Endothelial cell of umbilical vein (primary cell): ENCODE data around the gene KDM4B. TPM values are rescaled to one million over a fixed set of nuclear protein-coding genes. Genes with fewer than 3 reads are reported as not detected.

ENCODE experiments used
- BruUV-seq: library from RNA; stranded (reverse); fragments of 400-500 nt; replicated peaks from 2 replicates; lab custom pipeline; 2021; lab: Mats Ljungman, UMichigan
- CTCF ChIA-PET: fragments of 300-600, 350-600 bp; sonication (Branson Sonifier 250); formaldehyde crosslinking; loops from one replicate; lab custom pipeline; 2021; ENCODE audit warnings: antibody characterized with exemption, inconsistent platforms; lab: Charles Lee
- POLR2A ChIA-PET: fragments of 300-600, 350-600 bp; sonication (Branson Sonifier 250); formaldehyde crosslinking; loops from one replicate; lab custom pipeline; 2021; ENCODE audit warnings: antibody characterized with exemption, inconsistent platforms; lab: Charles Lee
- DNase-seq: peaks from one replicate; pipeline ENCODE4 v3.0.0-alpha.2; 2011; ENCODE audit warnings: low read depth, low spot score
- FAIRE-seq: peaks from 2 replicates; lab custom pipeline; 2011; peaks lifted over from hg19 to GRCh38; lab: Jason Lieb, UNC
- H2AFZ ChIP-seq: 2 replicates; pipeline ENCODE4 v1.6.0; 2012; ENCODE audit warnings: low read depth, low read length, control low read depth, inconsistent platforms
- H3K27ac ChIP-seq: 2 replicates; pipeline ENCODE4 v1.5.1; 2011; ENCODE audit warnings: low read depth, mild to moderate bottlenecking, control low read depth, low read length, moderate library complexity; ENCODE audit not compliant: insufficient read depth
- H3K27me3 ChIP-seq, 2 experiments: 2 replicates each; pipeline versions ENCODE4 v1.6.0 to v1.6.1; 2011; ENCODE audit warnings: low read length in 2 of 2, mixed read lengths in 1 of 2; ENCODE audit not compliant: control insufficient read depth in 2 of 2, insufficient read depth in 2 of 2
- H3K36me3 ChIP-seq, 2 experiments: 2 replicates in 1 of 2; 3 replicates in 1 of 2; pipeline ENCODE4 v1.5.1; 2011; ENCODE audit warnings: low read length in 2 of 2, mild to moderate bottlenecking in 1 of 2, moderate library complexity in 1 of 2; ENCODE audit not compliant: control insufficient read depth in 2 of 2, insufficient read depth in 2 of 2; ENCODE audit errors: extremely low read depth in 1 of 2
- H3K4me1 ChIP-seq: 3 replicates; pipeline ENCODE4 v1.5.1; 2011; ENCODE audit warnings: mild to moderate bottlenecking, low read length; ENCODE audit not compliant: control insufficient read depth, insufficient read depth; ENCODE audit errors: extremely low read depth
- H3K4me2 ChIP-seq: 2 replicates; pipeline ENCODE4 v1.6.1; 2011; ENCODE audit warnings: low read length, control low read depth, mixed read lengths; ENCODE audit not compliant: insufficient read depth
- H3K4me3 ChIP-seq, 3 experiments: fragments of 200-600 bp in 1 of 3; sonication (generic), shearing (Covaris generic) in 1 of 3; replicated peaks in 1 of 3; 2 replicates each; pipeline ENCODE4 v1.5.1; 2011 to 2016; ENCODE audit warnings: control low read depth in 3 of 3, low read length in 3 of 3, mild to moderate bottlenecking in 2 of 3, inconsistent platforms in 1 of 3, low read depth in 1 of 3, moderate library complexity in 1 of 3; ENCODE audit not compliant: insufficient read depth in 1 of 3
- H3K79me2 ChIP-seq: 2 replicates; pipeline ENCODE4 v1.6.0; 2012; ENCODE audit warnings: low read length, inconsistent platforms; ENCODE audit not compliant: control insufficient read depth, insufficient read depth
- H3K9ac ChIP-seq: replicated peaks from 2 replicates; pipeline ENCODE3; 2011; ENCODE audit warnings: low read length, control low read depth; ENCODE audit not compliant: insufficient read depth; ENCODE audit errors: extremely low read depth
- H3K9me1 ChIP-seq: replicated peaks from 3 replicates; pipeline ENCODE4 v1.6.0; 2011; ENCODE audit warnings: mild to moderate bottlenecking, low read length; ENCODE audit not compliant: control insufficient read depth, insufficient read depth; ENCODE audit errors: extremely low read depth
- H3K9me3 ChIP-seq: replicated peaks from 2 replicates; pipeline ENCODE4 v1.5.1; 2012; ENCODE audit warnings: low read length, inconsistent platforms; ENCODE audit not compliant: control insufficient read depth, insufficient read depth
- H4K20me1 ChIP-seq: replicated peaks from 2 replicates; pipeline ENCODE3; 2011; ENCODE audit warnings: mild to moderate bottlenecking, low read length; ENCODE audit not compliant: control insufficient read depth, insufficient read depth; ENCODE audit errors: extremely low read depth
- CTCF ChIP-seq, 2 donors: IDR thresholded peaks; 1 replicate in 1 of 2; 2 replicates in 1 of 2; pipeline ENCODE4 v1.5.1; 2011; ENCODE audit warnings: low read length in 2 of 2, mild to moderate bottlenecking in 2 of 2, moderate library complexity in 2 of 2, control low read depth in 1 of 2, inconsistent platforms in 1 of 2, low read depth in 1 of 2; ENCODE audit not compliant: insufficient read depth in 1 of 2; ENCODE audit errors: extremely low read depth in 1 of 2
- EZH2 ChIP-seq: IDR thresholded peaks from 2 replicates; pipeline ENCODE4 v1.6.1; 2012; ENCODE audit warnings: borderline replicate concordance, low read depth, mild to moderate bottlenecking, moderate library complexity, low read length, inconsistent platforms; ENCODE audit not compliant: severe bottlenecking
- FOS ChIP-seq: IDR thresholded peaks from 2 replicates; pipeline ENCODE4 v1.6.1; 2011; ENCODE audit warnings: mild to moderate bottlenecking, low read length, moderate library complexity, borderline replicate concordance; ENCODE audit not compliant: insufficient read depth
- GATA2 ChIP-seq: IDR thresholded peaks from 2 replicates; pipeline ENCODE4 v1.7.0; 2011; ENCODE audit warnings: low read depth, mild to moderate bottlenecking, moderate library complexity, mixed read lengths, low read length; ENCODE audit not compliant: insufficient read length, insufficient read depth
- JUN ChIP-seq: IDR thresholded peaks from 2 replicates; pipeline ENCODE4 v1.6.1; 2011; ENCODE audit warnings: borderline replicate concordance, low read depth; ENCODE audit not compliant: insufficient read length, insufficient read depth
- MYC ChIP-seq: IDR thresholded peaks from one replicate; pipeline ENCODE4 v1.6.1; 2011; ENCODE audit warnings: mild to moderate bottlenecking, low read depth, low read length
- POLR2A ChIP-seq: IDR thresholded peaks from 2 replicates; pipeline ENCODE4 v1.6.1; 2012; ENCODE audit warnings: low read depth, mild to moderate bottlenecking, control low read depth, low read length
- POLR2AphosphoS5 ChIP-seq: IDR thresholded peaks from 2 replicates; pipeline ENCODE4 v1.6.1; 2012; ENCODE audit warnings: low read depth, mild to moderate bottlenecking, control low read depth, low read length, moderate library complexity; ENCODE audit not compliant: insufficient read depth
- dilution Hi-C: fragments of 300-500 bp; cut with MboI; formaldehyde crosslinking; loops from one replicate; pipeline ENCODE4 v1.15.0; 2019; ENCODE audit warnings: low sequenced_read_pairs; ENCODE audit not compliant: extremely low pct_ligation_motif_present
- intact Hi-C: fragments of 100-400 bp; cut with micrococcal nuclease; formaldehyde crosslinking; loops from one replicate; pipeline ENCODE4 v1.10.0; 2022
- polyA plus RNA-seq, 4 experiments: library from polyadenylated mRNA; depleted of rRNA in 3 of 4; stranded (reverse) in 3 of 4; unstranded in 1 of 4; fragments of >200 nt; gene quantifications; 2 replicates each; pipeline versions ENCODE4 v1.2.1 to v1.2.3, GENCODE V29; 2011 to 2012; ENCODE audit warnings: missing spikeins in 1 of 4
- total RNA-seq: library from RNA; stranded (reverse); gene quantifications from 2 replicates; pipeline ENCODE4 v1.2.3, GENCODE V29; 2021
- TF ChIP-seq, protein P1 (sequence below): IDR thresholded peaks from 2 replicates; pipeline ENCODE4 v1.6.1; 2011; ENCODE audit not compliant: insufficient read depth, insufficient read length

Gene KDM4B
- total and polyA plus RNA-seq, 2 donors (not counting 3 experiments of a cell fraction or from before 2014, with no cell fraction given) = 12.4 to 37.2 TPM

DNA sequence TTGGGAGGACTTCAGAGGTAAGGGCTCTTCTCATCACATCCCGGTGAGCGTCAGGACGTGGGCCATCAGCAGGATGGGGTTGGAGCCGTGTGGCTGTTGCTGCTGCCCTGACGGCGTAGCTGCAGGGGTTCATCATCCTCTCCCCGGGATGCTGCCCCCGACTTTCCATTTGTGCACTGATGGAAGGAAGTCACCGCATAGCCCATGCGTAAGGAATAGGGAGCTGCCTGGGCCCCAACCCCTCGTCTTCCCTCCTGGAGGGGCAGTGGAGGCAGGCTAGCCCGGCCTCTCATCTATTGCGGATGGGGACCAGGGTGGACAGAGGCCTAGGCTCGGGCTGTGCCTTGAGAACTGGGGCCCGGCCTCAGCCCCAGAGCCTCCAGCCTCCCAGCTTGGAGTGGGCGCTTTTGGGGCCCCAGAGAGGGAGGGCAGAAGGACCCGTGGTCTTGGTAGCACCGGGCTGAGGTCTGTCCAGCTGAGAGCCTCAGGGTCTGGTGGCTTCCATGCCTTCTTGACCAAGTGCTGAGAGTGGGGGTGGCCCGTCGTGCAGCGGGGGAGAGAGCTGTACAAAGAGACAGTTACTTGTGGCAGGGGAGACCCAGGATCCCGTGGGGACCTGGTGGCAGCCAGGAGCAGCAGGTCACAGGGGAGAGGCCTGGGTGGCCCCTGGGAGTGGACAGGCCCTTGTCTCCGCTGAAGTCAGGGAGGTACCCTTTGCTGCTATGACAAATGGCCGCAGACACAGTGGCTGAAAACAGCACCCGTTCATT, 44.0 kb downstream of the KDM4B start:
- dilution Hi-C loops = no loop called here
- TF ChIP-seq JUN (no peak), EZH2 (no peak), CTCF (IDR thresholded peaks at IDR 0.05; ENCODE audit: extremely low read depth in 1 of 2, insufficient read depth in 1 of 2, low read depth in 1 of 2, low read length in 2 of 2) (no peak), POLR2A (no peak), FOS (no peak), MYC (no peak), POLR2AphosphoS5 (no peak), GATA2 (no peak)
- TF ChIP-seq, protein P1, sequence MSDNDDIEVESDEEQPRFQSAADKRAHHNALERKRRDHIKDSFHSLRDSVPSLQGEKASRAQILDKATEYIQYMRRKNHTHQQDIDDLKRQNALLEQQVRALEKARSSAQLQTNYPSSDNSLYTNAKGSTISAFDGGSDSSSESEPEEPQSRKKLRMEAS = no peak

More for the DNA sequence above, 44.0 kb downstream of the KDM4B start:
- Histone ChIP-seq H3K36me3 (peaks cover 0 to 3% of the 10 kb centered on the region in 2 experiments), H3K9me3 (no peaks in the 10 kb centered on the region), H3K9me1 (no peaks in the 10 kb centered on the region), H3K9ac (no peak overlapping the region), H3K27ac (no peak overlapping the region), H3K4me2 (no peak overlapping the region), H3K79me2 (peaks cover 31% of the 10 kb centered on the region), H3K4me1 (no peaks in the 10 kb centered on the region), H4K20me1 (no peaks in the 10 kb centered on the region), H3K4me3 (no peak overlapping the region), H3K27me3 (no peaks in the 10 kb centered on the region), H2AFZ (no peak overlapping the region)
- ChIA-PET CTCF (interaction anchor here (0.8 to 1.2 kb wide), 2 partner anchors 12 to 19 kb away, joined by 3 to 4 read pairs; no protein-coding TSS in a partner anchor), POLR2A (no interaction called here)
- intact Hi-C loops = no loop called here
- no TSS peak for BruUV-seq
- DNase-seq (no peak), FAIRE-seq (no peak)
